HG03066 (cell line): ENCODE data around the gene ABITRAM.
"Not testable (repeated sequence)": the region's sequence is repeated elsewhere in the genome, so short reads cannot be mapped to it uniquely, and the experiment has no call there.

Experiments used
- ATAC-seq: cut with Tn5 transposase; IDR thresholded peaks from one replicate; pipeline ENCODE4 v1.9.1; 2021; ENCODE audit warnings: low read depth; ENCODE audit not compliant: unreplicated experiment

Gene ABITRAM

GRCh38 chr9:108924466-108924865 lies 9.7 kb upstream of the ABITRAM start:
- no peak for ATAC-seq

- no peak for ATAC-seq
Observed at GRCh38 chr9:108928386-108928785, 5.8 kb upstream of the ABITRAM start.

- ATAC-seq, result peak; percentile 10
Observed at GRCh38 chr9:108933231-108933717, 926 bp upstream of the ABITRAM start.

GRCh38 chr9:108933718-108934322 lies 380 bp upstream of the ABITRAM start, which contains the start of gene ELP1:
ELP1 (minus strand) TSS chr9:108934124; CDS start chr9:108931146, 2,978 bp downstream.
- peak; percentile 89 for ATAC-seq

GRCh38 chr9:108937561-108938305 lies 3.5 kb downstream of the ABITRAM start:
- ATAC-seq, result no peak

GRCh38 chr9:108939975-108940374 lies 5.8 kb downstream of the ABITRAM start:
- no peak for ATAC-seq

- ATAC-seq, result no peak
Observed at GRCh38 chr9:108950168-108950567, 16.0 kb downstream of the ABITRAM start.

GRCh38 chr9:108951578-108951977 lies 17.4 kb downstream of the ABITRAM start:
- ATAC-seq, result no peak

GRCh38 chr9:108953983-108954574 lies 19.9 kb downstream of the ABITRAM start:
- ATAC-seq, result no peak

GRCh38 chr9:108956022-108956630 lies 21.9 kb downstream of the ABITRAM start:
- no peak for ATAC-seq

GRCh38 chr9:108956631-108957026 lies 22.4 kb downstream of the ABITRAM start:
- no peak for ATAC-seq

- ATAC-seq, result no peak
Observed at GRCh38 chr9:108960331-108960730, 26.1 kb downstream of the ABITRAM start.

- ATAC-seq, result no peak
Observed at GRCh38 chr9:108961151-108961550, 27.0 kb downstream of the ABITRAM start.

- ATAC-seq, result no peak
Observed at GRCh38 chr9:108963459-108964143, 29.4 kb downstream of the ABITRAM start.

- ATAC-seq, result no peak
Observed at GRCh38 chr9:108967916-108968315, 33.7 kb downstream of the ABITRAM start.

- ATAC-seq, result not testable (repeated sequence)
Observed at GRCh38 chr9:108971392-108971791, 37.2 kb downstream of the ABITRAM start.

GRCh38 chr9:108972186-108972585 lies 38.0 kb downstream of the ABITRAM start:
- ATAC-seq, result no peak

- no peak for ATAC-seq
Observed at GRCh38 chr9:108972626-108973209, 38.5 kb downstream of the ABITRAM start.

- ATAC-seq, result no peak
Observed at GRCh38 chr9:108973895-108974294, 39.7 kb downstream of the ABITRAM start.

GRCh38 chr9:108978205-108978604 lies 44.0 kb downstream of the ABITRAM start:
- no peak for ATAC-seq
